HG03439 (cell line): ENCODE results near the gene SYNPO2.
"Not testable (repeated sequence)": the region's sequence is repeated elsewhere in the genome, so short reads cannot be mapped to it uniquely, and the experiment has no call there.

Experiments
- ATAC-seq: cut with Tn5 transposase; IDR thresholded peaks from one replicate; pipeline ENCODE4 v1.9.1; 2021; ENCODE audit warnings: mild to moderate bottlenecking, moderate library complexity; ENCODE audit not compliant: unreplicated experiment

The SYNPO2 gene

GRCh38 chr4:118888666-118889311, at the start of gene SYNPO2:
TSS of gene SYNPO2 (plus strand) at chr4:118888854. CDS start at chr4:118889037, 183 bp downstream.
- ATAC-seq: peak; percentile 77

DNA sequence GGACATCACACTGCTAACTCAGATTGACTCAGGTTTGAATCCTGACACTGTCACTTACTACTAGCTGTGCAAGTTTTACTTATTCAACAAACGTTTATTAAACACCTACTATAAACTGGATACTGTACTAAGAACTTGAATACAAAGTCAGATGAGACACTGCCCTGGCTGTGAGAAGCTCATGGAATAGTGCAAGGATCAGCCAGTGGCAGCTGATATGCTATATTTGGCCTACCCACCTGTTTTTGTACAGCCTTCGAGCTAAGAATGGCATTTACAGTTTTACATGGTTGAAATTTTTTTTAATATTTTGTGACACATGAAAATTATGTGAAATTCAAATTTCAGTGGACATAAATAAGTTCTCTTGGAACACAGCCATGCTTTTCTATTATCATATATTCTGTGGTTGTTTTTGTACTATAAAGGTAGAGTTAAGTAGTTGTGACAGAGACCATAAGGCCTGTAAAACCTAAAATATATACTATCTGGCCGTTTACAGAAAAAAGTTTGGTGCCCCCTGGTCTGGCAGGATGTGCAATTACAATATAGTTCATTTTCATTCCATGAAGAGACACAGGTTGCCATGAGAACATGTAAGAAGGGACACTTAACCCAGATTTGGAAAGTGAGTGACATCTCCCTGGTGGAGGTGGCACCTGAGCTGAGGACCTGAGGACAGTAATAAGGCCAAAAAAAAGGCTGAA, 49.3 kb upstream of the SYNPO2 start:
- no peak for ATAC-seq

DNA sequence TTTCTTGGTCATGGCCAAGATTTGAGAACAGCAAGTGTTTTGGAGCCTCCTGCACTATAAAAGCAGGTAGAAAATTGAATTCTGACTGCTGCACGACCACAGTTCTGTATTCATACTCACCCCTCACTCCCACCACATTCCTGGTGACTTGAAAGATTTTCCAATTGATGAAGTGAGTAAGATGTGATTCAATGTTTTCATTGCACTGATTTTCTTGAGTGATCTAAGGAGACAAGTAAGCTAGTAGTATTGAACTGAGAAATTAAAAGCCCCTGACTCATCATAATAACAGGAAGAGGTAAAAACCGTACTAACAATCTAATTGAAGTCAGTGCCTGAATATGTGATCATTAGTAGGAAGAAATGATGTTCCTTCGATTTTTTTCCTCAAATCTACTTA, 46.6 kb upstream of the SYNPO2 start:
- ATAC-seq: no peak

GRCh38 chr4:118843237-118843636, 45.4 kb upstream of the SYNPO2 start:
- no peak for ATAC-seq

DNA sequence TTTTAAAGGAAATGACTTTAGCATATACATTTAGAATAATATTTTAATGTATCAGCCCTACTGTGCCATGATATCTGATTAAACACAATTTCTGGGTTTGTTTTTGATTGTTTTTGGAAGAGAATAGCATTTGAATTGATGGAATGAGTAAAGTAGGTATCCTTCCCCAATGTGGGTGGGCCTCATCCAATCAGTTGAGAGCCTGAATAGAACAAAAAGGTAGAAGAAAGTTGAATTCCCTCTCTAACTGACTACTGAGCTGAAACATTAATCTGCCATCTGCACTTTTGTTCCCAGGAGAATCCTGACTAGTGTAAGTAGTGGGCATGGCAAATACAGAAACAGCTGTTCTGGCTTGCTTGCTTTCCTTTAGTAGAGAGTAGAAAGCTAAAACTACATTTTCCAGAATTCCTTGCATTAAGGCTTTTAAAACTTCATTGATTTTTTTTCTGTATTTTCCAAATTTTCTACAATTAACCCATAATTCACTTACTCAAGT, 43.1 kb upstream of the SYNPO2 start:
- no peak for ATAC-seq

GRCh38 chr4:118846979-118847378, 41.7 kb upstream of the SYNPO2 start:
- no peak for ATAC-seq

- ATAC-seq: no peak
Measured at GRCh38 chr4:118848242-118848641, 40.4 kb upstream of the SYNPO2 start.

DNA sequence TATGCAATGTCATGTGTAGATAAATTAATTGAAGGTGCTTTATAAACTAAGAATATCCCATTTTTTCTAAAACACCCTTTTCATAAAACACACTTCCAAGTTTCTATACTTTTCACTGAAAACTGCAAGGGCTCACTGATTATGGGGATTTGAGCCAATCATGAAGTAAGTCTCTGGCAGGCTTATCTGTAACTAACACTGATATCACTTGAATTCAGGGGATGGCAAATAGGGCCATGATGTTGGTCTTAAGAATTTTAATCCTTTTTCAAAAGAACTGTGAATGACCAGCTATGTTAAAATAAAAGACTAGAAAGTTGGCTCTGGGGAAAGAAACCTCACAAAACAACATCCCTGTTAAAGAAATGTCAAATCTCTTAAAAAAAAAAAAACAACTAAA, 39.8 kb upstream of the SYNPO2 start:
- no peak for ATAC-seq

- ATAC-seq: no peak
Measured at GRCh38 chr4:118849867-118850487, 38.7 kb upstream of the SYNPO2 start.

DNA sequence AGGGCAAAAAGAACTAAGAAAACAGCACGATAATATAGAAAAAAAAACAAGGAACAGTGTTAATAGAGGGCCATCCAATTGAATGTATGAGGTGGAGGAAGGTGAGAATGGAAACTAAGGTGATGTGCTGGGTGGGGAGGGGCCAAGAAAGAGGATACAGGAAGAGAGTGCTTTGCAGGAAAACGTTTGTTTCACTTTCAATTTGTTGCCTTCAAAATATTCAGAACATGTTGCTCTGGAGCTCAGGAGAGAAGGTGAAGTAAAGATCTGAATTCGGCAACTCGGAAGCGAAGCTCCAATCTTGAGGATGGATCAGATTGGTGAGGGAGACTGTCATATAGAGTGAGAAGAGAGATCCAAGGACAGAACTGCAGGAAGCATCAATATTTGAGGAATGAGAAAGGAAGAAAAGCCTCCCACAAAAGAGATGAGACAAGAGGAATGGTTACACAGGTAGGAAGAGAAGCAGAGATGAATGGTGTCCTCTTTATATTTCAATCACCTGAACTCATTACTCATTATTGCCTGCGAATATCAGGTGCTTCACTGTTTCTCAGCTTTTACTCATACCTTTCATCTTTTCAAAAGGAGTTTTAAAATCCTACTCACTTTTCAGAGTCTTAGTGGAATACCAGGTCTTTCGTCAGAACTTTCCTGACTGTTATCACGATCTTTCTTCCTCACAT, 38.0 kb upstream of the SYNPO2 start:
- ATAC-seq: no peak

DNA sequence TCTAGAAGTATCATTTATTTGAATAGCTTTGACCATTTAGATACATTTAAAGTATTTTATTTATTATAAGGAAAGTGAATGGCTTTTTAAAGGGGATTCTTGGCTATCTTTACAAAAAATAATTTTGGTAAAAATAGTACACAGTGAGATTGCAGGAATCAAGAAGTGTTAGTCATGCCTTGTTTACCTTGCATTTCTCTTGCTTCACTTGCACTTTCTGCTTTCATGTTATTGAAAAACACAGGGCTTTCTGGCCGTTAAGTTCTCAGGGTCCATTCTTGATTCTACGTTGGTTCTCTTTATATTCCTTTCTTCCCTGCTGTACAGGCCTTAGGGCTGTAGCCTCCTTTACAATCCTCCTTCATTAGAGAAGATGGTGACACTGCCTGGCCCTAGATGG, 30.9 kb upstream of the SYNPO2 start:
- no peak for ATAC-seq

- no peak for ATAC-seq
Measured at GRCh38 chr4:118858779-118859178, 29.9 kb upstream of the SYNPO2 start.

- no peak for ATAC-seq
Measured at GRCh38 chr4:118865091-118865708, 23.5 kb upstream of the SYNPO2 start.

- no peak for ATAC-seq
Measured at GRCh38 chr4:118866442-118866841, 22.2 kb upstream of the SYNPO2 start.

DNA sequence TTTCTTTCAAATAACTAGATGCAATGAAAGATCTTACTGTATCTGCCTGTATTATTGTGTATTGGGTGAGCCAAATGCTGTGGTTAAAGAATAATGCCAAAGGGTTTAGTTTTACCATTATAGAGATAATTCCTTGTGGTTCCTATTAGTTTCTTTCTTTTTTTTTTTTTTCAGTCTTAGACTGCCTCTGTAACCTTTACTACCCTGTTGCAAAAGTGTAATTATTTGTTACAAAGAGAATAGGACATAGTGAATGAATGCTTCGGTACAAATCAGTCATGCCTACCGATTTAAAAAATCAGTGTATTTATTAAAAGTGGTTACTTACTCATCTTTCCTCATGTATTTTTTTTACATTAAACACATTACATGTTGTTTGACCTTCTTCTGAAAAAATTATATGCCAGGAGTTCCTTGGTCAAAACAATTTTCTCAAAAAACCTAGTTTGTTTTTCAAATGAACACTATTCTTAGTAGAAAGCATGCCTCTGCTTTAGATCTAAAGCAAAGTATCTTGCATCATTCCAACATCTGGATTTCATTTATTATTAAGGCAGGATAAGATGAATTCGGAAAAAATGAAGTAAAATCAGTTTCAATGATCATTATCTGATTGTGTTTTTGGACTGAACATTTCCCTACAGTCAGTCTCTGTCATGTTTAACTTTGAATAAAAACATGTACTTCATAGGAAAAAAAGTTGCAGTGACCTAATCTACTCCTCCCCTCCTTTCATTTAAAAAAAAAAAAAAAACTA, 21.2 kb upstream of the SYNPO2 start:
- ATAC-seq: no peak

DNA sequence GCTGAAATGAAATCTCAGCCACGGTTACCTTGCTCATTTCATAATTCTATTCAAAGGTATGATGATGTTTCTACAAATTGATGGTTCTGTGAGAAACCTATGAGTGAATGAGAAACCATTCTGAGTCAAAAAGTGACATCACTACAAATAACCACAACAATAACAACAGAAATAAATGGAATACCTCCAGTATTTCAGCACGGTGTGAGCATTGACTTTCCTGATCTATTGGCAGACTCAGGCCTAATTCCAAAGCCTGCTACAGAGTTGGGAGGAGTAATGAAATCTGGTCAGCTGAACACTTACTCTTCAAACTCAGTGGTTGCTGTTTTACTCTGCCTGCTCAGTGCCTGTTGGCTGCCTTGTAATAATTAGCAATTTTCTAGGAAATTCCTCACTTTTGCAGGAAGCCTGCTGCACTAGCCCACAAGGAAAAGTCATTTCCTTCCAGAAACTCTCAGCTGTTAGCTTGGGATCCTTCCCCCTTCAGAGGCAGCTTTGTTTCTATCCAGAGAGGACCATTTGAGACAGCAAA, 18.8 kb upstream of the SYNPO2 start:
- ATAC-seq: peak; percentile 63

DNA sequence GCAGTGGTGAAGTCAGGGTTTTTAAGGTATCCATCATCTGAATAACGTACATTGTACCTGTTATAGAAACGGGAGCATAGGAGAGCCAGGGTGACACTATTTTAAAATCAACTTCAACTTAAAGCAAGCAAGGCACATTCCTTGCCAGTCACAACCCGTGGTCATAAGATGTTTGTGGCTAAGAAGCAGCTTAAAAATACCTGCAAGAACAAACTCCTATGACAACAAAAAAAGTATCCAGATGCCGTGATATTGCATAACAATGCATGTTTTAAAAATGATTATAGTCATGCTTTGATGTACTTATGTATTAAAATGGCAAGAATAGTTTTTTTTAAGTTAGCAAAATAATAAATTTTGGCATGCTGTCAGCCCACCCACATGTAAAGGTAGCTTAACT, 16.5 kb upstream of the SYNPO2 start:
- no peak for ATAC-seq

DNA sequence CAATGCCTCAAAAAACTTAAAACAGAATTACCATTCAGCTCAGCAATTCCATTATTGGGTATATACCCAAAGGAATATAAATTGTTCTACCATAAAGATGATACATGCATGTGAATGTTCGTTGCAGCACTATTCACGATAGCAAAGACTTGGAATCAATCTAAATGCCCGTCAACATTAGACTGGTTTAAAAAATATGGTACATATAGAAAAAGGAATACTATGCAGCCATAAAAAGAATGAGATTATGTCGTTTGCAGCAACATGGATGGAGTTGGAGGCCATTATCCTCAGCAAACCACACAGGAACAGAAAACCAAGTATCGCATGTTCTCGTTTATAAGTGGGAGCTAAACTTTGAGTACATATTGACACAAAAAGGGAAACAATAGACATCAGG, 10.9 kb upstream of the SYNPO2 start:
- ATAC-seq: no peak

- not testable (repeated sequence) for ATAC-seq
Measured at GRCh38 chr4:118878507-118878906, 10.1 kb upstream of the SYNPO2 start.

DNA sequence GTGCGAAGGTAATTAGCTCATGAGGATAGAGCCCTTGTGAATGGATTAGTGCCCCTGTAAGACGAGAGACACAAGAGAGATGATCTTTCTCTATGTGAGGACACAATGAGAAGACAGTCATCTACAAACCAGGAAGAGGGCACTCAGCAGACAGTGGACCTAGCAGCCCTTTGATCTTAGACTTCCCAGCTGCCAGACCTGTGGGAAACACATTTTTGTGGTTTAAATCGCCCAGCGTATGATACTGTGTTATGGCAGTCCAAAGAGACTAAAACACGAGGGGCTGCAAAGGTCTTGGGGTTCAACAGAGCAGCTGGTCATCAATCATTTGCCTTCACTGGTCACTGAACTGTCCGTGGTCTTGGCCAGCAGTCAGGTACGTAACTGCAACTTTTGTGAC, 9.2 kb upstream of the SYNPO2 start:
- no peak for ATAC-seq
